Activated naive CD8-positive, alpha-beta T cell treated with anti-CD3 and anti-CD28 coated beads, Interleukin-2, amount 50 U/mL, for 24 hours (primary cell): ENCODE data around the gene ATP1A1.

Experiments used
- ATAC-seq: fragments of 150-1000 bp; cut with Tn5 transposase; one replicate; pipeline ENCODE4 v1.10.0; 2021
- DNase-seq: peaks from one replicate; pipeline ENCODE4 v3.0.0; 2021
- H3K27ac Mint-ChIP-seq: one replicate; pipeline ENCODE4 v1.8.0; 2021; ENCODE audit warnings: mild to moderate bottlenecking, mixed read lengths
- H3K27me3 Mint-ChIP-seq: one replicate; pipeline ENCODE4 v1.8.0; 2021; ENCODE audit warnings: mixed read lengths
- H3K36me3 Mint-ChIP-seq: one replicate; pipeline ENCODE4 v1.8.0; 2021; ENCODE audit warnings: low read depth, mixed read lengths
- H3K4me1 Mint-ChIP-seq: one replicate; pipeline ENCODE4 v1.8.0; 2021; ENCODE audit warnings: mixed read lengths
- H3K4me3 Mint-ChIP-seq: one replicate; pipeline ENCODE4 v1.8.0; 2021; ENCODE audit warnings: mild to moderate bottlenecking, moderate library complexity, mixed read lengths
- H3K9me3 Mint-ChIP-seq: one replicate; pipeline ENCODE4 v1.8.0; 2021; ENCODE audit warnings: mixed read lengths

Gene ATP1A1

GRCh38 chr1:116373431-116374352 is 648 bp downstream of the ATP1A1 start:
- DNase-seq (peak; percentile 53), ATAC-seq (no peak)
- Mint-ChIP-seq H3K36me3 (peaks cover 17% of the 10 kb centered on the region), H3K4me1 (peaks cover 40% of the 10 kb centered on the region), H3K27me3 (peaks cover 2% of the 10 kb centered on the region), H3K27ac (peak overlapping the region; percentile 89), H3K4me3 (peak overlapping the region; percentile 97), H3K9me3 (no peaks in the 10 kb centered on the region)

DNA sequence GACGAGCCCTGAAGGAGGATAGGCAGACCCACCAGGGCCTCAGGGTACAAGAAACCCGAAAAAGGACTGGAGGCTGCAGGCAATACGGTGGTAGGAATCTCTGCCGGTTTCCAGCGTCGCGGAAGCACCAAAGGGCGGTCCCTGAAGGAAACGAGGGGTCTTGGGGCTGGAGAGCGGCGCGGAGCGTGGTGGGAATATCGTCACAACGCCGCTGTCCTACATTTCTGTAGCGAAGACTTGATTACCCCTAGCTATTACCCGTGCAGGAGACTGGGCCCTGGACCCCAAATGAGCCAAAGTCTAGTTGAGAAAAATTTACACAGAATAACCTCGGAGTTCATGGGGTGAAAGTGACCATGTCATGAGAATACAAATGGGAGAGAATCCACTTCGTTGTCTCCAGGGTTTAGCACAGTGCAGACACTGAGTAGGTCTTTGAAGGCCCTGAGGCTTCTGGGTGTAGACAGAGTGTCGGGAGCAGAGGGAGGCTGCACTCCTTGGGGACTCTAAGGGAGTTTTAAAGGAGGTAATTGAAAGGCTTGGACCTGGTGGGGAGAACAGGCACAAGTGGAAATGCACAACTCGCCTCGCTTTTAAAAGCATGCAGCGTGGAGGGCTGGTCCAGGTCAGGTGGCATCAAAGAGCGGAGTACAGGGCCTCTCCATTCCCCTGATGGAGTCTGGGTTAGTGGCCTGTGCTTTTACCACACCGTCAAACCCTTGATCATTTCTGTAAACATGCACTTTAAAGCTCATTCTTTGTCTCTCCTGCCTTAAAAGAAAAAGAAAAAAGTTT is 1.5 kb downstream of the ATP1A1 start:
- peaks cover 2% of the 10 kb centered on the region for H3K27me3 Mint-ChIP-seq
- DNase-seq, result no peak
- peaks cover 49% of the 10 kb centered on the region for H3K4me1 Mint-ChIP-seq
- no peak for ATAC-seq
- H3K36me3 Mint-ChIP-seq, result peaks cover 20% of the 10 kb centered on the region
- peak overlapping the region; percentile 97 for H3K4me3 Mint-ChIP-seq
- no peaks in the 10 kb centered on the region for H3K9me3 Mint-ChIP-seq
- H3K27ac Mint-ChIP-seq, result peak overlapping the region; percentile 89

DNA sequence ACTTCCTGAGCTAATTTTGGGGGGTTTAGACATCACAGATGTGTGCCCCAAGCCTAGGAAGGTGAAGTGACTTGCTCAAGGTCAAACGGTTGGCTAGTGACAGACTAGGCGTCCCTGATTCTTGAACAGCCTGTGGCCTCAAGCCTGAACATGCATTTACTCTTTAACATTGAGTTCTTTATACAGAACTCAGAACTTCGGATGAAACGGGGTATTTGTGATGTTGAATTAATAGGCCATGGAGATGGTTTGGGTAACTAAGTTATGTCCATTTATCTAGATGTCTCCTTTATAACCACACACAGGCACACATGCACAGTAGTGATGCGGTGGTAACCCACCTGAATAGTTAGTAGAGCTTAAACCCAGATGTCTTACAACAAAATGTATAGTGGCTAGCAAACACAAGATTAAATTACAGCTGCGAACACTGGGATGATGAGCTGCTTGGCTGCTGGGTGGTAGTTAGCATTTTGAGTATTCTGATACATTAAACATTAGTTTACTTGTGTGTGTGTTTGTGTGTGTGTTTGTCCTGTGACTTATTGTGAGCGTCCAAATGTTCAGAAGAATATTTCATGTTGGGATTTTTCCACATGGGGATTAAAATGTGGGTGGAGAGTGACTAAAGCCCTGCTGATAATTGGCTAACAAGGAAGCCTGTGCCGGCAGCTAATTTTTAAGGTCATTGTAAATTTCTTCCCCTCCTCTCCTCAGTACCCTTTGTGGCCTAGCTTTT is 2.3 kb downstream of the ATP1A1 start:
- no peak for ATAC-seq
- no peak for DNase-seq
- H3K4me1 Mint-ChIP-seq, result peaks cover 57% of the 10 kb centered on the region
- H3K27me3 Mint-ChIP-seq, result peaks cover 2% of the 10 kb centered on the region
- H3K4me3 Mint-ChIP-seq, result peak overlapping the region; percentile 97
- peaks cover 22% of the 10 kb centered on the region for H3K36me3 Mint-ChIP-seq
- no peaks in the 10 kb centered on the region for H3K9me3 Mint-ChIP-seq
- H3K27ac Mint-ChIP-seq, result peak overlapping the region; percentile 89

DNA sequence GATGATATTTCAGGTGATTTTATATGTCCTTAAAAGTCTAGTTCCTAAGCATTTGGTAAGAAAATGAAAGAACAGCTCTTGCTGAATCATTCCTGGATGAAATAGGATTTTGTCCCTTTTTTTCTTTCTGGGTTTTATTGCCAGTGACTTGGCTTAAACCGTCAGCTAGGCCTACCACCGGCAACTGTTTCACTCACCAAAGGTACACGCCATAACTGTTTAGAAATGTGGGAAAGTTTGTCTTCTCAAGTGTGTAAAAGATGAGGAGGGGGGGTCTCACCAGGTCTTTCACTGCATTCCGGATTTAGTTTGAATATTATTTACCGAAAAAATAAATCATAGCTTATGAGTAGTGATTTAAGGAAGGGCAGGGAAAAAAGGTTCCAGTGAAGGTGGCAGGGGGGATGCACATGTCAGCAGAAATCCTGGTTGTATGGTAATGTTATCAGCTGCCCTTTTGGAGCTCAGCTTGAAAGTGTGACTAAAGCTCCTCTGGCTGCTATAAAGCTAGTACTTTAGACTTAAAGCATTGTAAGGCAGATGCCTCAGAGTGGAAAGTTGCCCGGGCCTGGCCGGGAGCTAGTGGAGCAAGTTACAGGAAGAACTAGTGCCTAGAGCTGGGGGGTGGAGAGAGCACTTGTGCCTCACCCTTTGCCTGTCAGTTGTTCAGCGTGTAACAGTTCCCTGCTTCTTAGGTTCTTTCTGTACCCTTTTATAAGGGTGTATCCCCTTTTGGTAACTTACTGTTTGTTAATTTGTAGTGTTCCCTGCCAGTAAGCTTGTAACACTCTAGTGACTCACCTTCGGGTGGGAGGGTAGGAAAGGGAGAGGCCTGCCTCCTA is 3.1 kb downstream of the ATP1A1 start:
- DNase-seq (peak; percentile 61), ATAC-seq (peak; percentile 33)
- H3K9me3 Mint-ChIP-seq, result no peaks in the 10 kb centered on the region
- H3K27me3 Mint-ChIP-seq, result peaks cover 2% of the 10 kb centered on the region
- peak overlapping the region; percentile 89 for H3K27ac Mint-ChIP-seq
- H3K4me1 Mint-ChIP-seq, result peaks cover 65% of the 10 kb centered on the region
- peak overlapping the region; percentile 97 for H3K4me3 Mint-ChIP-seq
- peaks cover 28% of the 10 kb centered on the region for H3K36me3 Mint-ChIP-seq

DNA sequence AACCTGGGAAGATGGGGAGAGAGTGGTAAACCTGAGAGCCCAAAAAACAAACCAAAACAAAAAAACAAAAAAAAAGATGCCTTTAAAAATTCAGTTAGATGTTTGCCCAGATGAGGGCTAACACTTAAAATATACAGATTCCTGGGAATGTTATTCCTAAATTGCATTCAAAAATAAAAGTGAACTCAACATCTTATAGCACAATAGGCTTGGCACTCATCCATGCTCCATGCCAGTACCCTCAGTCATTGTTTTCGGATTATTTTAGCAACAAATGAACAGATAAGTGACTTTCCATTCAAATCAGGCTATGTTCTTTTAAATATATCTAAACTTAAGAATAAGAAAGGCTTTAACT is 3.7 kb downstream of the ATP1A1 start:
- peaks cover 2% of the 10 kb centered on the region for H3K27me3 Mint-ChIP-seq
- DNase-seq (no peak), ATAC-seq (no peak)
- peaks cover 31% of the 10 kb centered on the region for H3K36me3 Mint-ChIP-seq
- peaks cover 71% of the 10 kb centered on the region for H3K4me1 Mint-ChIP-seq
- peak overlapping the region; percentile 97 for H3K4me3 Mint-ChIP-seq
- H3K9me3 Mint-ChIP-seq, result no peaks in the 10 kb centered on the region
- peak overlapping the region; percentile 89 for H3K27ac Mint-ChIP-seq

DNA sequence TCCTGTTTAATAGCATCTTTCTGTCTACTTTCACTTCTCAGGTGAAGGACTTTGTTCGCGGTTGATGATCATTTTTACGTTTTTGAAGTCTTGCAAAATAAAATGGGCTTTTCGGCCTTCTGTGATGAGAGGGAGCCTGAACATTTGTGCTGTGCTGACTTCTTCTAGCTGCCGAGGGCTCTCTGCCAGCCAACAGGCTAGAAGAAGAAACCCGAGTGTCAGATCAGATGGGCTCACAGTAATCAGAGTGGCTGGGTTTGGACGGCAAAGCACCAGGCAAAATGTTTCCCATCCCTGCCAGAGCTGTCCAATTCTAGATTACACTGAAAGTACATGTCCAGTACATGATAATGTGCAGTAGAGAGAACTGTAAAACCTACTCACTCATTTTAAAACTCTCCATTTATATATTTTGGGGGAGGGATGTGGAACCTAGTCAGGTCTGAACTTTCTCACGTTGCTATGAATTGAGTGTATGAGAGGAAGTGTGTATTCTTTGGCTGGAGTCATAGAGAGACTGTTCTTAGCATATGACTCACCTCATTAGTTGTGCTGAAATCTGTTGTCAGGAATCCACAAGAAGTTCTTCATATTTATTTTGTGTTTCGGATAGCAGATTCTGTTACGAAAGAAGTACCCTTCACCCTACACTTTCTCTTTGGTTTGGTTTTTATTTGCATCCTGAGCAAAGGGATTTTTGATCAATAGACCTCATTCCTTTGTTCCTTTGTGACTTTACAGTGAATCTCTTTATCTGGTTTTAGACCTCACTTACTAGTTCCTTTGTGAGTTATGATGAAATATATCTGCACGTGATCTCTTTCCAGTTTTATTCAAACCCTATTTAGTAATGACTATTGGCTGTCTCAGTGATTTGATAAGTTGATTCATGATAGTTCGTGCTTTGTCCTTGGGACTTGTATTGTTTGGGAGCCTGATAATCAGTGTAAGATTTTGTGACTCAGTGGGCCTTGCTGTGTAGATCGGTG is 4.8 kb downstream of the ATP1A1 start:
- Mint-ChIP-seq H3K9me3 (no peaks in the 10 kb centered on the region), H3K27me3 (no peaks in the 10 kb centered on the region), H3K36me3 (peaks cover 35% of the 10 kb centered on the region), H3K4me3 (peak overlapping the region; percentile 97), H3K27ac (peak overlapping the region; percentile 89), H3K4me1 (peaks cover 82% of the 10 kb centered on the region)
- peak; percentile 30 for DNase-seq
- peak; percentile 85 for ATAC-seq

DNA sequence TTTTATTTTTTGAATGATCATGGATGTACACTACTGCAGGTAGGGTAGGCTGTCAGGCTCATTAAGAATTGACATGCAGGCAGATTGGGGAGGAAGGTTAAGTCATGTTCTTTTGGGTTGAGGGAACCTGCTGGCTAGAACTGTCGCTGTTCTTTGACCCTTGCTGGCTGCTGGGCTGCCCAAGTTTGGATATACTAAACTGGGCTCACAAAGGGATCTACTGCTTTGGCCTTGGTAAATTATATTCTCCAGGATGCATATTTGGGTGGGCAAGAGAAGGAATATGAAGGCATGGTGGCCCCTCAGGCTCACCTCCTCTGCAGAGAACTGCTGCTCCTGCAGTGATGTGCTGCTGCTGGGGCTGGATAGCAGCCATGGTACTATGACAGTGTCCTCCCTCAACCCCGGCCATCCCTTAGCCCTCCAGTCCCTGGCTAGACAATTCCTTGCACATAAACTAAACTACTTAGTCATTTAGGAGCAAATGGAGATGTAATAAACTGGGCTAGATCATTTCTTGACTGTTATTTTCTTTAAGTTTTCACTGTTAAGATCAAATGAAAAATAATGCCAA is 6.1 kb downstream of the ATP1A1 start:
- peak overlapping the region; percentile 89 for H3K27ac Mint-ChIP-seq
- DNase-seq, result no peak
- ATAC-seq, result no peak
- H3K27me3 Mint-ChIP-seq, result no peaks in the 10 kb centered on the region
- no peaks in the 10 kb centered on the region for H3K9me3 Mint-ChIP-seq
- H3K4me1 Mint-ChIP-seq, result peaks cover 93% of the 10 kb centered on the region
- H3K4me3 Mint-ChIP-seq, result peak overlapping the region; percentile 97
- H3K36me3 Mint-ChIP-seq, result peaks cover 33% of the 10 kb centered on the region

- DNase-seq, result no peak
- Mint-ChIP-seq H3K4me1 (peaks cover 90% of the 10 kb centered on the region), H3K36me3 (peaks cover 33% of the 10 kb centered on the region), H3K4me3 (no peak overlapping the region), H3K9me3 (no peaks in the 10 kb centered on the region), H3K27ac (peak overlapping the region; percentile 89), H3K27me3 (no peaks in the 10 kb centered on the region)
- ATAC-seq, result no peak
These were observed 6.8 kb downstream of the ATP1A1 start for GRCh38 chr1:116379674-116380498.

- H3K4me3 Mint-ChIP-seq, result no peak overlapping the region
- peak overlapping the region; percentile 81 for H3K27ac Mint-ChIP-seq
These were observed 7.6 kb downstream of the ATP1A1 start for GRCh38 chr1:116380499-116381242.

DNA sequence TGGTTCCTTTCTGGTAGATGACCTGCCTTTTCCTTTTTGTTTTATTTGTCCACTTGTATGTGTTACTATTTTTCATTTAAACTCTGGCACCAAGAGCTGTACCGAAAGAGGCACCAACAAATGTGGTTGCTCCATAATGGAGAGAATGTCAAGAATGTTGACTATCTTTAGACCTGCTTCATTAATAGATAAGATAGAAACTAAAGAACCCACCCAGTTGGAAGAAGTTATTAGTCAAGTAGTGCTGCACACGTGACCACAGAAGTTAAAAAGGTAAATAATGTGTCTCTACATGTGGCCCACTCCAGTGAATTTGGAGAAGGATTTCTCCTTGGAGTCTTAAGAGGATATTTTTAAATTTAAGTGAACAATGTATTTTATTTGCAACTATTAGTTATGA is 9.3 kb downstream of the ATP1A1 start:
- H3K9me3 Mint-ChIP-seq, result no peaks in the 10 kb centered on the region
- H3K27ac Mint-ChIP-seq, result peak overlapping the region; percentile 1
- H3K36me3 Mint-ChIP-seq, result peaks cover 40% of the 10 kb centered on the region
- no peak for ATAC-seq
- no peaks in the 10 kb centered on the region for H3K27me3 Mint-ChIP-seq
- no peak for DNase-seq
- peaks cover 69% of the 10 kb centered on the region for H3K4me1 Mint-ChIP-seq
- no peak overlapping the region for H3K4me3 Mint-ChIP-seq

More at GRCh38 chr1:116380499-116381242, 7.6 kb downstream of the ATP1A1 start:
- no peaks in the 10 kb centered on the region for H3K27me3 Mint-ChIP-seq
- no peak for DNase-seq
- peaks cover 35% of the 10 kb centered on the region for H3K36me3 Mint-ChIP-seq
- H3K9me3 Mint-ChIP-seq, result no peaks in the 10 kb centered on the region
- H3K4me1 Mint-ChIP-seq, result peaks cover 85% of the 10 kb centered on the region
- no peak for ATAC-seq

GRCh38 chr1:116382857-116383483 is 9.9 kb downstream of the ATP1A1 start:
- Mint-ChIP-seq H3K9me3 (no peaks in the 10 kb centered on the region), H3K27me3 (no peaks in the 10 kb centered on the region), H3K36me3 (peaks cover 46% of the 10 kb centered on the region), H3K4me3 (no peak overlapping the region), H3K4me1 (peaks cover 63% of the 10 kb centered on the region), H3K27ac (peak overlapping the region; percentile 47)
- DNase-seq (no peak), ATAC-seq (no peak)
